Natural killer cell treated with Interleukin-12 subunit alpha and Interleukin-12 subunit beta and Interleukin-15 and Interleukin-18, amount 100 ng/mL, for 72 hours (primary cell): ENCODE results near the gene KIF7. TPM values are rescaled to one million over a fixed set of nuclear protein-coding genes. Genes with fewer than 3 reads are reported as not detected.

ENCODE experiments used
- ATAC-seq, 2 donors: fragments of 150-1000 bp; cut with Tn5 transposase in 1 of 2; sonication (Bioruptor Pico), chemical (Tn5 transposase) in 1 of 2; 2 replicates each; pipeline ENCODE4 v1.10.0; 2021
- DNase-seq: peaks from one replicate; pipeline ENCODE4 v3.0.0; 2022; ENCODE audit warnings: low spot score
- H3K27ac Mint-ChIP-seq, 2 donors: 1 replicate in 1 of 2; 2 replicates in 1 of 2; pipeline ENCODE4 v1.8.0; 2022; ENCODE audit warnings: mixed read lengths in 2 of 2, mild to moderate bottlenecking in 1 of 2, moderate library complexity in 1 of 2
- H3K27me3 Mint-ChIP-seq, 2 donors: 1 replicate in 1 of 2; 2 replicates in 1 of 2; pipeline ENCODE4 v1.8.0; 2022; ENCODE audit warnings: mixed read lengths in 2 of 2
- H3K36me3 Mint-ChIP-seq: one replicate; pipeline ENCODE4 v1.8.0; 2022; ENCODE audit warnings: mixed read lengths
- H3K4me1 Mint-ChIP-seq, 2 donors: 1 replicate in 1 of 2; 2 replicates in 1 of 2; pipeline ENCODE4 v1.8.0; 2022; ENCODE audit warnings: low read depth in 2 of 2, mixed read lengths in 2 of 2, mild to moderate bottlenecking in 1 of 2
- H3K4me3 Mint-ChIP-seq: one replicate; pipeline ENCODE4 v1.8.0; 2022; ENCODE audit warnings: mixed read lengths
- H3K9me3 Mint-ChIP-seq: 2 replicates; pipeline ENCODE4 v1.8.0; 2022; ENCODE audit warnings: mixed read lengths
- total RNA-seq, 2 donors: library from RNA; stranded (reverse); gene quantifications; one replicate each; pipeline ENCODE4 v1.2.3, GENCODE V29; 2022

Gene KIF7
- total RNA-seq, 2 donors from 2014 or later, result 1.00 to 1.4 TPM

GRCh38 chr15:89675606-89676005 lies 20.3 kb upstream of the KIF7 start:
- Mint-ChIP-seq H3K36me3 (no peaks in the 10 kb centered on the region), H3K27ac (no peak overlapping the region), H3K9me3 (no peaks in the 10 kb centered on the region), H3K27me3 (peaks cover 0 to 3% of the 10 kb centered on the region in 2 donors), H3K4me1 (no peaks in the 10 kb centered on the region), H3K4me3 (no peak overlapping the region)
- DNase-seq (no peak), ATAC-seq (no peak)

GRCh38 chr15:89674526-89674925 lies 19.3 kb upstream of the KIF7 start:
- H3K4me1 Mint-ChIP-seq, result no peaks in the 10 kb centered on the region
- DNase-seq, result no peak
- no peaks in the 10 kb centered on the region for H3K36me3 Mint-ChIP-seq
- H3K9me3 Mint-ChIP-seq, result no peaks in the 10 kb centered on the region
- H3K4me3 Mint-ChIP-seq, result no peak overlapping the region
- no peak for ATAC-seq
- no peak overlapping the region for H3K27ac Mint-ChIP-seq
- H3K27me3 Mint-ChIP-seq, result peaks cover 0 to 3% of the 10 kb centered on the region in 2 donors

- Mint-ChIP-seq H3K27ac (no peak overlapping the region), H3K4me3 (no peak overlapping the region), H3K36me3 (no peaks in the 10 kb centered on the region), H3K4me1 (no peaks in the 10 kb centered on the region), H3K27me3 (peaks cover 0 to 3% of the 10 kb centered on the region in 2 donors), H3K9me3 (no peaks in the 10 kb centered on the region)
- no peak for ATAC-seq
- no peak for DNase-seq
Measured at GRCh38 chr15:89673165-89673512, 17.9 kb upstream of the KIF7 start.

GRCh38 chr15:89672221-89673164 lies 17.2 kb upstream of the KIF7 start:
- ATAC-seq (no peak), DNase-seq (no peak)
- Mint-ChIP-seq H3K4me3 (no peak overlapping the region), H3K4me1 (no peaks in the 10 kb centered on the region), H3K27me3 (peaks cover 0 to 3% of the 10 kb centered on the region in 2 donors), H3K36me3 (no peaks in the 10 kb centered on the region), H3K27ac (no peak overlapping the region), H3K9me3 (no peaks in the 10 kb centered on the region)

- ATAC-seq (no peak), DNase-seq (no peak)
- H3K4me1 Mint-ChIP-seq, result no peaks in the 10 kb centered on the region
- peaks cover 0 to 3% of the 10 kb centered on the region in 2 donors for H3K27me3 Mint-ChIP-seq
- H3K27ac Mint-ChIP-seq, result no peak overlapping the region
- H3K9me3 Mint-ChIP-seq, result no peaks in the 10 kb centered on the region
- no peaks in the 10 kb centered on the region for H3K36me3 Mint-ChIP-seq
- H3K4me3 Mint-ChIP-seq, result no peak overlapping the region
Measured at GRCh38 chr15:89671687-89672086, 16.4 kb upstream of the KIF7 start.

- DNase-seq (no peak), ATAC-seq (no peak)
- H3K36me3 Mint-ChIP-seq, result no peaks in the 10 kb centered on the region
- H3K4me1 Mint-ChIP-seq, result no peaks in the 10 kb centered on the region
- no peaks in the 10 kb centered on the region for H3K9me3 Mint-ChIP-seq
- no peak overlapping the region for H3K27ac Mint-ChIP-seq
- peaks cover 0 to 3% of the 10 kb centered on the region in 2 donors for H3K27me3 Mint-ChIP-seq
- no peak overlapping the region for H3K4me3 Mint-ChIP-seq
Measured at GRCh38 chr15:89670971-89671560, 15.8 kb upstream of the KIF7 start.

- H3K4me3 Mint-ChIP-seq, result no peak overlapping the region
- H3K9me3 Mint-ChIP-seq, result no peaks in the 10 kb centered on the region
- peaks cover 0 to 3% of the 10 kb centered on the region in 2 donors for H3K27me3 Mint-ChIP-seq
- ATAC-seq (no peak), DNase-seq (no peak)
- H3K36me3 Mint-ChIP-seq, result no peaks in the 10 kb centered on the region
- no peak overlapping the region for H3K27ac Mint-ChIP-seq
- H3K4me1 Mint-ChIP-seq, result peaks cover 0 to 1% of the 10 kb centered on the region in 2 donors
Measured at GRCh38 chr15:89669941-89670340, 14.7 kb upstream of the KIF7 start.

GRCh38 chr15:89669309-89669865 lies 14.1 kb upstream of the KIF7 start:
- ATAC-seq, result no peak
- Mint-ChIP-seq H3K36me3 (no peaks in the 10 kb centered on the region), H3K27me3 (peaks cover 0 to 4% of the 10 kb centered on the region in 2 donors), H3K4me3 (no peak overlapping the region), H3K9me3 (no peaks in the 10 kb centered on the region), H3K27ac (no peak overlapping the region), H3K4me1 (peaks cover 0 to 5% of the 10 kb centered on the region in 2 donors)
- no peak for DNase-seq

- ATAC-seq (no peak), DNase-seq (no peak)
- Mint-ChIP-seq H3K36me3 (no peaks in the 10 kb centered on the region), H3K4me3 (no peak overlapping the region), H3K27me3 (peaks cover 0 to 6% of the 10 kb centered on the region in 2 donors), H3K9me3 (no peaks in the 10 kb centered on the region), H3K27ac (no peak overlapping the region), H3K4me1 (peaks cover 0 to 6% of the 10 kb centered on the region in 2 donors)
Measured at GRCh38 chr15:89668171-89668570, 12.9 kb upstream of the KIF7 start.

- peaks cover 0 to 6% of the 10 kb centered on the region in 2 donors for H3K4me1 Mint-ChIP-seq
- no peak overlapping the region for H3K4me3 Mint-ChIP-seq
- H3K36me3 Mint-ChIP-seq, result no peaks in the 10 kb centered on the region
- DNase-seq (no peak), ATAC-seq (no peak)
- no peaks in the 10 kb centered on the region for H3K9me3 Mint-ChIP-seq
- H3K27ac Mint-ChIP-seq, result no peak overlapping the region
- H3K27me3 Mint-ChIP-seq, result peaks cover 0 to 8% of the 10 kb centered on the region in 2 donors
Measured at GRCh38 chr15:89667706-89667960, 12.4 kb upstream of the KIF7 start.

- H3K36me3 Mint-ChIP-seq, result no peaks in the 10 kb centered on the region
- no peaks in the 10 kb centered on the region for H3K9me3 Mint-ChIP-seq
- H3K4me3 Mint-ChIP-seq, result no peak overlapping the region
- H3K4me1 Mint-ChIP-seq, result peaks cover 0 to 6% of the 10 kb centered on the region in 2 donors
- no peak overlapping the region for H3K27ac Mint-ChIP-seq
- DNase-seq, result no peak
- peaks cover 0 to 13% of the 10 kb centered on the region in 2 donors for H3K27me3 Mint-ChIP-seq
- ATAC-seq, result no peak
Measured at GRCh38 chr15:89666858-89667705, 11.8 kb upstream of the KIF7 start.

GRCh38 chr15:89666184-89666857 lies 11.1 kb upstream of the KIF7 start:
- Mint-ChIP-seq H3K9me3 (no peaks in the 10 kb centered on the region), H3K4me1 (peaks cover 0 to 6% of the 10 kb centered on the region in 2 donors), H3K4me3 (no peak overlapping the region), H3K27ac (no peak overlapping the region), H3K27me3 (peaks cover 0 to 13% of the 10 kb centered on the region in 2 donors), H3K36me3 (no peaks in the 10 kb centered on the region)
- no peak for ATAC-seq
- DNase-seq, result no peak

GRCh38 chr15:89665449-89666181 lies 10.3 kb upstream of the KIF7 start:
- H3K27ac Mint-ChIP-seq, result no peak overlapping the region

More at GRCh38 chr15:89665449-89666181, 10.3 kb upstream of the KIF7 start:
- H3K9me3 Mint-ChIP-seq, result no peaks in the 10 kb centered on the region
- ATAC-seq (peak; percentile 84 to 91), DNase-seq (peak; percentile 71)
- H3K27me3 Mint-ChIP-seq, result peaks cover 0 to 14% of the 10 kb centered on the region in 2 donors
- H3K36me3 Mint-ChIP-seq, result no peaks in the 10 kb centered on the region
- peak overlapping the region; percentile 69 for H3K4me3 Mint-ChIP-seq
- peaks cover 0 to 6% of the 10 kb centered on the region in 2 donors for H3K4me1 Mint-ChIP-seq
